GDM1 (cell line): ENCODE results near the gene ANKRD11.
"Not testable (repeated sequence)": the region's sequence is repeated elsewhere in the genome, so short reads cannot be mapped to it uniquely, and the experiment has no call there.

Source experiments
- DNase-seq: peaks from one replicate; lab custom pipeline; 2025; lab: John Stamatoyannopoulos, UW

The ANKRD11 gene

DNA sequence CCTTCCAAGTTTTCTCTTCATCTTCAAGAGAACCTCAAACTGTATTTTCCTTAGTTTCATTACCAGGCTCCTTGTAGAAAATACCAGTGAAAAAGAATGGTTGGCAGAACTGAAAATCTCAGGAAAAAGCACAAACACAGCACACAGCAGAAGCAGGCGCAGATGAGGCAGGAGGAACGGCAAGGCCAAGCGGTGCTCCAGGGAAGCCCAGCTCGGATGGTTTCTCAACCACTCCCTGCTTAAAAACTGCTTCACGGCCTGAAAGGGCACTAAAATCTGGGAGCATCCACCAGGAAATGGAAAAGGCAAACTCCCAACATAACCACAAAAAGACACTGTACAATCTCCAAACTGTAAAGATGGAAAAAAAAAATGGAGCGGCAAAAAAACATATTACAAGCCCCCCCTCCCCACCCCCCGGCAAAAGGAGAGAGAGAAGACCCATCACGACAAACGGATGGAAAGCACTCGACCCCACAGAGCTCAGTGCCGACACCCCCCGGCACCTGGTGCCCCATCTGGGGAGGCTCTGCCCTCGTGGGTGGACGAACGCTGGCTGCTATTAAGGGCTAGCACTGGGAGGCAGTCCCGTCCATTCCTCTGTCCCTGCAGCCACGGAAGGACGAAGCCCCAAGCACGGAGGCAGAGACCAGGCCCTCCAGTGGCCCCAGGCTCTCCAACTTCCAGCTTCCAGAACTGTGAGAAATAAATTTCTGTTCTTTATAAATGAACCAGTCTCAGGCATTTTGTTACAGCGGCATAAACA, 145.3 kb downstream of the ANKRD11 start:
- DNase-seq = no peak

DNA sequence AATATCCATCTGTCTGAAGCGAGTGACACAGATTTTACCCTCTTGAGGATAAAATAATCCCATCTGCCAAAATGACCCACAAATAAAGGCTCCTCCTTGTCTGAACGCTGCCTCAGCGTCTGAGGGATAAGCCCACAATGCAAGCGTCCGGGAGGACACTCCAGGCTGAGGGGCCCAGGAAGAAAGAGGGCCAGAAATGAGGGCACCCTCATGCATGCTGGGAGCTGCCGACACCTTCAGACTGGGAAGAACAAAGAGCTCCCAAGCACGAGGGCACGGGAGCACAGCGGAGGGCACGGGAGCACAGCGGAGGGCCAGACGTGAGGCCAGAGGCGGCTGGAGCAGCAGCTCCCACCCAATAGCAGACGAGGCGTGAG, 145.9 kb downstream of the ANKRD11 start:
- DNase-seq = no peak

DNA sequence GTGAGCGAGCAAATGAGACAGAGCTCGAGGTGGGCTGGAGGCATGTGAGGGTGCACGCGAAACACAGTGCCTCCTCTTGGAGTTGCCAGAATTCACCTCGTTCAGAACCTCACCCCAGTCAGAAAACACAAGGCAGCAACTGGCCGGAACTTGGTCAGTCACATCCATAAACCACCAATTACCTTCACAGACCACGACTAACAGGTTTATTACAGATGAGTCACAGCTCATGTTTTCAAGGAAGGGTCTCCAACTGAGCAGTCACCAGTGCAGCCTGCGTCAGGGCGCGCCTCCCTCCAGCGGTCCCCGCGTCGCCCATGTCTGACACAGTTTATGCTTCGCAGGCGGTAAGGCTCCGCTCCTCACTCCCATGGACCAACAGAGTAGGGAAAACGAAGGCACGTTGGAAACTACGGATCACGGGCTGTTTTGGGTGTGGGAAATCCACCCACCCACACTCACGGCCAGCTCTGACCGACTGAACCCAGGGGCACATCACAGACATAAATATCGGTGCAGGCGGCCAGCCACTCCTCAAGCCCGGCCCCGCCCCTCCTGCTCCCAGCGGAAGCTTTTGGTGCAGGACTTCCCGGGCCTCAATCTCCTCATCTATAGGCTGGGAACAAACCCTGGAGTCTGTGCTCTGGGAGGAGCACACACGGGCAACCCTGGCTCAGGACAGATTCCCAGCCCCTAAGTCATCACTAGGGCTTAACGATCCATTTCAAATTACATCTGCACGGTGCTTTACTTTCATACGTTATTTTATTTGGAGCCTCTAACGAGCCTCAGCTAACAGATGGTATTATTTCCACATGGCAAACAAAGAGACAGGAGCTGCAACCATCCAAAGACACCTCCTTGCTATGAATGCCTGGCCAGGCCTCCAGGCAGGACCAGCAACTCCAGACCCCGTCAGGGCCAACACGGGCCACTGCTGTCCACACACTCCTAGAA, 146.6 kb downstream of the ANKRD11 start:
- DNase-seq = no peak

DNA sequence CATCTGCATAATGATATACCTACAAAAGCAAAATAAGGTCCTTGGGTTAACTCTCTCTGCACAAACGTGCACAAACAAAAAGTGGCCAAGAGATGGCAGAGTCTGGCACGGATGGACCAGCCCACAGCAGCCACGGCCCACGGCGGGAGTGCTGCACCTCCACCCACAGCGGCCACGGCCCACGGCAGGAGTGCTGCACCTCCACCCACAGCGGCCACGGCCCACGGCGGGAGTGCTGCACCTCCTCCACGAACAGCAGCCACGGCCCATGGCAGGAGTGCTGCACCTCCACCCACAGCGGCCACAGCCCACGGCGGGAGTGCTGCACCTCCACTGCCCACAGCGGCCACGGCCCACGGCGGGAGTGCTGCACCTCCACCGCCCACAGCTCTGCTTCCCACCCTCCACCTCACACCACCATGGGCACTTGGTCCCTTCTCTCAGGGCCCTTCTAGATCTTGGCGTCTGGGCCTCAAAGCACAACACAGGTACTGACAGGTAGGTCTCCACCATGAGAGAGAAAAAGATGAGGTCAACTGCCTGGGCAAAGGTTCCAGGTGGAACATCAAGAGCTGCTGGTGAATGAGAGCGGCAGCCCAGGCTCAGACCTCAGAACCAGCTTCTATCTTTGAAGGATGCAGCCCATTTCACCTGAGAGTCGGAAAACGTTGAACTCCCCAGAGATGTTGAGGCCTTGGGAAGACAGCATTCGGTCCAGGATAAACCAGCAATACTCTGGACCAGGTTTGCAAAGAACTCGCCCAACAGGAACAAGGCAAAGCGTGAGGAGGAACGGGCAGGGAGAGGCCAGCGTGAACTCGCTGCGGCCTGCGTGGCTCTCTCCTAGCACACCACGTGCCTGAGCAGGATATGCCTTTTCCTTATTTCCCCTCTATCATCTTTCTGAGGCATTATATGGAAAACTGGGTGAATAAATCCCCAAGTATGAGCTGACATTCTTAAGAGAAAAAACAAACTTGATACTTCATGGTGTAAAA, 148.4 kb downstream of the ANKRD11 start:
- DNase-seq = no peak

DNA sequence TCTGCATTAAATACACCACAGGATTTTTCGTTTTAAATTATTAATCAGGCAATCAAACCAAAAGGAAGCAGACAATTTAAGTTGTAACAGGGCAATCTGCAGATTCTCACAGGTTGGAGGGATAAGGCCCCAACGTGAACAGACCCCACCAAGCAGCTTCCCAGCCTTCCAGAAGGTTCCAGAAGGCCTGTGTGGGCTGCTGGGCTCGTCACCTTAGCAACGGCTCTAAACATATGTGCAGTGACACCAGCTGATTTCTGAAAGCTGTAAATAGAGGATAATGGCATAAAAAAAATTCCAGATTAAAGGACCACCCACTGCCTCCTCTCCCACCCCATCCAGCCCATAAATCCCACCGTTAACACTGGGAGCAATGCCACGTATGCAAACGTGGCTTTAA, 149.1 kb downstream of the ANKRD11 start:
- no peak for DNase-seq

DNA sequence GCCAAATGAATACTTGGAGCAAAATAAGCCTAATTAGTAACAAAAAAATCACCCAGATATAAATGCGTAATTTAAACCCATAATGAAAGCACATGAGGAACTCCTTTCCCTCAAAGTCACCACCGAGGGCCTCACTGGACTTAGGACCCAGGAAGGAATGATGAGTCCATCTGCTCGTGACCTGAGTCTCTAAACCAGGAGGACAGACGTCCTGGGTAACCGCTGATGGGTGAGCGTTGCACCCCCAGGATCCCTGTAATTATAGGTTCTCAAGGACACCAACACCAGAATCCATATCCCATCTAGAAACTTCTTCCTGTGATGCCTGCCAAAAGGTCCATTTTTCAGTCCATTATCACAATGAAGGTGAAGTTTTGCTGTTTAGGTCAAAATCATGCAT, 151.5 kb downstream of the ANKRD11 start:
- DNase-seq = no peak

DNA sequence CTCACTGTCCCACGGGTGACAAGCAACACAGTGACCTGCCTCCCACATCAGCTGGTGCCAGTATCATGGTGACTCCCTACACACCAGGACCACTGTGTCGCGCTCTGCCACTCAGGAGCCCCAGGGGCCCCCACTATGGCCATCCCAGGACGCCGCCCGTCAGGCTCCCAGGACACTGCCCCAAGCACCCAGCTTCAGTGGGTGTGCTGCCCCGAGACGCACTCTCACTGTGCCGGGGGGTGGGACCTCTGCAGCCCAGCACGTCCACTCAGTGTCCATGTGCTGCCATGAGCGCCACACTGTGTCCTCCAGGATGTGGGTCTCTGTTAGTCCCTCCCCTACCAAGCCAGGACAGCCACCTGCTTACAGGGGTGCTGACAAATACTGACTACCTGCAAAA, 152.4 kb downstream of the ANKRD11 start:
- DNase-seq = no peak

DNA sequence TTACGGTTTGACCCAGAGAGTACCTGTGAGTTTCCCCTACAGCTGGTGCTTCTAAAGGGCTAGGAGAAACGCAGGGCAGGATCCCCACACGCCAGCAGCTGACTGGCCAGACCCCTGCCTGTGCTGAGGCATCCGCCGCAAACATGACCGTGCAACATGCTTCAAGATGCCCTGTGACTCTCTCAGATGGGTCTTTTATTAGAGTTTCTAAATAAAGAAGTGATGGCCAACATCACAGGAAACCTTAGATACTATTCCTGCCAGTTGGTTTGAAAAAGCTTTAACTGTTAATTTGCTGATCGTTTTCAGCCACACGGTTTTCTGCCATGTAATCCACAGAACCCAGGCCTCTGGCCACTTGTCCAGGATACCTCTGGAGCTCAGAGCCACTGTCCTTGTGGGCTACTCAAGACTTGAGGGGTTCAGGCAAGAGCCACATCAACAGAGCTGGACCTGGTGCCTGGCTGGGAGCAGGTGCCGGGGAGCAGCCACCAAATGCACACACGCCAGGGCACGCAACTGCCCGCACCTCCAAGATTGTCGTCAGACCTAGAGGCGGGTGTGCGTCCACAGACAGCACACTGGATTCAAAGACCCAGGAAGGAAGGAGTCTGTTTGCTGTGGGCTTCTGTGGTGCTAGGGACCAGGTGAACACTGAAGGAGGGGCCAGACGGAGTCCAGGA, 154.4 kb downstream of the ANKRD11 start:
- no peak for DNase-seq

DNA sequence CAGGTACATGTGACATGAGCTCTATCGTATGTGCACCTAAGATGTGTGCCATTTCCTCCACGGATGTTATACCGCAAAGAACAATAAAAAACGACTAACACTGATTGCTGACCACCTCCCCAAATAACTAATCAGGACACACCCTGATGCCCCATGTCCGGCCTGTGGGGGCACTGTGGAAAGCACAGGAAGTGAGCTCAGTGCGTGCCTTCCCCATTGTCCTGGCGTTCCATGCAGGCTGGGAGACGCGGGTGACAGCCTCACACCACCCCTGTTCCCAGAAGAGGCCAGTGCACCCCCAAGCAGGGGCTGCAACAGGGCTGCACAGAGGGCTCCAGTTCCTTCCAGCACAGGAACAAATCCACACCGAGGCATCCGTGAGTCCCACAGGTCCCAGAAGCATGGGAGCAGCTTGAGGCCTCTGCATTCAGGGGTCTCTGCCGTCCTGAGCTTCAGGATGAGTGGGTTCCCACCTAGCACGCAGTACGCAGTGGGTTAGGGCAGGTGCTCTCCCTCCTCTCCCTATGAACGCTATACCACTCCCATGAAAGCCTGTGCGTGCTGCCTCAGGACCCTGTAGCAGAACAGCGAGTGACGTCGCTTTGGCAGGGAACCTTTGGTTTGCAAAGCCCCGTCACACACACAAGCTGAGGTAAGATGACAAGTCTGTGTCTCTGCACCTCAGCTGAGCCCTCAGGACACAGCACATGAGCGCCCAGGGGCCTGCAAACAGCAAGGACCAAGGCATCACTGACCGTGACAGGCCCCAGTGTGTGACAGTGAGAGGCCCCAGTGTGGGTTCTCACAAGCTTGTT, 155.2 kb downstream of the ANKRD11 start:
- DNase-seq = no peak

DNA sequence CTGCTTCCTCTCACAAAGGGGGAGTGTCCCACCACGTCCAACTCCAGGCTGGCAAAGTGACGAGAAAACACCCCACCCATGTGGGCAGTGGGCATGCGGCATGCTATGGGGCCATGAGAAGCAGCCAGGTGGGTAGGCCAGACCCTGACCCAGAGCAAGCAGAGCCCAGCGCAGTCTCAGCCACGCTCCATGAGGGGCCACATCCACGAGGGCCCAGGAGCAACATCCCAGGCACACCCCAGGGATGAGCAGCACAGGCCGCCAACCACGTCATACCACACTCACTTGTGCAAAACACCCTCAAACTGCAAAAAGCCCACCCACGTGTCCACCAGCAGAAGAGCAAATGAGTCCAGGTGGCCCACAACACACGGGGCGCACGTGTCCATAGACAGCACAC, 155.9 kb downstream of the ANKRD11 start:
- no peak for DNase-seq

DNA sequence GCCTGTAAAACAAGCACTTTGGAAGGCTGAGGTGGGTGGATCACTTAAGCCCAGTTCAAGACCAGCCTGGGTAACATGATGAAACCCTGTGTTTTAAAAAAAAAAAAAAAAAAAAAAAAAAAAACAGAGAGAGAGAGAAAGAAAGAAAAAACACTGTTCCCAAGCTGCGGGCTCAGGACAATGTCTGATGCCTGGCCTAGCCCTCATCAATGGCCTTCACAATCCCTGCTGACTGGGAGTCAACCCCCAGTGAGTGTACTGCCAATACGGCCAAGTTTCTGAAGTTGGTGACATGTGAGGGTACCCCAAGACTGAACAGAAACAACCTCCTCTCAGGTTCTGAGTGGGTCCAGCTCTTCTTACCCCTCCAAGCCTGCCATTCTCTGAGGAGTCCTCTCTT, 156.3 kb downstream of the ANKRD11 start:
- no peak for DNase-seq

DNA sequence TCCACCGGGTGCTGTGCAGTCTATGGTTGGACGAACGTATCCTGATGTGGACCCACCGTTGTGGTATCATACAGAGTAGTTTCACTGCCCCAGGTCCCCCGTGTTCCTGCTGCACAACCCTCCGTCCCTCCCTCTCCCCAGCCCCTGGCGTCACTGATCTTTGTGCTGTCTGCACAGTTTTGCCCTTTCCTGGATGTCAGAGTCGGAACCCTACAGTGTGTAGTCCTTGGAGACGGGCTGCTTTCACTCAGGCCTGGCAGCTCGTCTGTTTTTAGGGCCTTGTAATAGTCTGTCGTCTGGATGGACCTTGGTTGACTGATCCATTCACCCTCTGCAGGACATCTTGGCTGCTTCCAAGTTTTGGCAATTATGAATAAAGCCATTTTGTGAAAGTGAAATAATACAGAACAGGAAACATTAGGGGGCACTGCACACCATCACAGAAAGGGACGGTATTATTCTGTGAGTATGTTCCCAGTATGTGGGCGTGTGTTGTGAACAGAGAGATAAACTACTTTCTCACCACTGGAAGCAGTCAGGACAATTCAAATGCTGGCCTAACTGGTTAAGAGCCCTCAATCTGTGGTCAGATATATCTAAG, 156.9 kb downstream of the ANKRD11 start:
- DNase-seq = peak; percentile 48

DNA sequence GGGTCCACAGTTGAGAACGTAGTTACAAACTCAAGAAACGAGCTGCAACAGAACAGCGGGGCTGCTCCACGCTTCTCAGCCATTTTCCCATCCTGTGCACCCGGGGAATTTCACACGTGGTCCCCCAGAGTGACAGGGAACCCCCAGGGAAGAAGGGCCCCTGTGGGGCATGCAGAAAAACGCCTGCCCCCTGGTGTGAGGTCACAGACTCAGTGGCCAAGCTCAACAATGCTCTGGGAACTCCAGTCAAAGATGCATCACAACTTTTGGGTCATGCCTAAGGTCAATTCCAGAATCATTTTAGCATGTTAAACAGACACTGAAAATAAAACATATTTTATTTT, 157.5 kb downstream of the ANKRD11 start:
- no peak for DNase-seq

DNA sequence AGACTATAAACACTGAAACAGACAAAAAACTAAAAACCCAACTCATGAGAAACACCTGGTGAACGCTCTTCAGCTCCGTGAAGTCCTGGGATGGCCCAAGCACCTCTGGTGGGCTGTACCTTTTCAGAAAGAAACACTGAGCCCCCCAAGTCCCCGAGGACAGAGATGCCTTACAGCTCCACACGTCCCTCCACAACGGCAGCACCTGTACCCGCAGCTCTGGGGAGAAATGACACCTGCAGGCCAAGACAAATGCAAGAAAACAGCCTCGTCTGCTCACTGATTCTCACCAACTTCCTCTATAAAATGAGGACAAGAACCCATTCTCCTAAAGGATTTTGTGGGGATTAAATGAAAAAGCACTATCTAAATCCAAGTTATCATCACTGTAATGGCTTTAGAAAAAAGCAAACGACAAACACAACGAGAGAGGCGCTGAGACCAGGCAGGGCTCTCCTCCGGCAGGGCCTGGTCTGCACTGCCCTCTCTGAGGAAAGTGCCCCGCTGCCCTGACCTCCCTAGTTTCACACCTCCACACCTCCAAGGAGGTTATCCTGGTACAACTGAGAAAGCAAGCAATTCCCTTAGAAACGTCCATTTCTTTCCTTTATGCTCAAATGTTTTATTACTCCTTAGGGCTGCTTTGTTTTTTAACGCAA, 158.0 kb downstream of the ANKRD11 start:
- no peak for DNase-seq

DNA sequence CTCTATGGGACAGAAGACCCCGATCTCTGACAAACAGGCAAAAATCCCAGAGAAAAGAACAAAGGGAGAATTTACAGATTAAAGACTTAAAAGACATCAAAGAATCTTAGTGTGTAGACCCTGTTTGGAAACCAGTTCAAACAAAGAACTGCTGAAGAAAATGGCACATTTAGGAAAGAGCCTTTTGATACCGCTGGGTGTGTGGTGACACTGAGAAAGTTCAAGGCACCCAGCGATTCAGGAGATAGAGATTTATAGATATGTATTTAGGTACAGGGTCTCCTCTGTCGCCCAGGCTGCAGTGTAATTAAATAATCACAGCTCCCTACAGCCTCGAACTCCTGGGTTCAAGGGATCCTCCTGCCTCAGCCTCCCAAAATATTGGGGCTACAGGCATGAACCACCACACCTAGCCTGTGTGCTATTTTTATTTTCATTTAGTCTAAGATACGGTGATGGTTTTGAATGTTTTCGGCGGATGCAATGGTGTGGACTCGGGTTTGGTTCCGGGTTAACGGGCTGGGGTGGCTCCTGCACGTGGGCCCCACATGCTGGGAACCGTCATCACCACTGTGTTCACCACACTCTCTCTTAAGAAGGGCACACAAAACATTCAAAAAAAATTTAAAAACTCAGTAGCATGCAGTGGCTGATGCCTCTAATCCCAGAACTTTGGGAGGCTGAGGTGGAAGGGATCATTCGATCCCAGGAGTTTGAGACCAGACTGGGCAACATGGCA, 158.8 kb downstream of the ANKRD11 start:
- no peak for DNase-seq

DNA sequence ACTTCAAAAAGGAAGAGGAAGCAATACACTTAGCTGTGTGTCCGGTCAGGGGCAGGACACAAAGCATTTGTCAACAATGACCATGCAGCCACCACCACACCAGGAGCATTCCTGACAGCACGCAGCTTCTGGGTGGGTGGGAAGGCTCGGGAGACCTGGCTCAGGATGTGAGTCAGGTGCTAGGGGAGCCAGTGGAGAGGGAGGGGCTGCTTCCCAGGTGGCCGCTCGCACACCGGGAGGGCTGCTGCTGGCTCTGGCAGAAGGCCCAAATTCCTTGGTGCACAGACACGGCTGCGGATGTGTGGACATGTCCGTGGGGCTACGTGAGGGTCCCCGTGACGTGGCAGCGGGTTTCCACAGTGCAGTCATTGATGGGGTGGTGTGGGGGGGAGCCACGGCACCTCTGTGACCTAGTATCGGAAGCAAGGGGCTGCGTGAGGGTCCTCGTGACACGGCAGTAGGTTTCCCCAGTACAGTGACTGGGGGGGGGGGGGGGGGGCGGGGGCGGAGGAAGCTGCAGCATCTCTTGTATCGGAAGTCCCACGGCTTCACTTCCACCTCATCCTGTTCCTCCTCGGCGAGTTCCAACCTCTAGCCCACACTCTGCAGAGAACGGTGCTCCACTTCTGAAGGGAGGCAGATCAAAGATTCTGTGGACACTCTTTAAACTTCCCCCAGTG, 160.0 kb downstream of the ANKRD11 start:
- no peak for DNase-seq

DNA sequence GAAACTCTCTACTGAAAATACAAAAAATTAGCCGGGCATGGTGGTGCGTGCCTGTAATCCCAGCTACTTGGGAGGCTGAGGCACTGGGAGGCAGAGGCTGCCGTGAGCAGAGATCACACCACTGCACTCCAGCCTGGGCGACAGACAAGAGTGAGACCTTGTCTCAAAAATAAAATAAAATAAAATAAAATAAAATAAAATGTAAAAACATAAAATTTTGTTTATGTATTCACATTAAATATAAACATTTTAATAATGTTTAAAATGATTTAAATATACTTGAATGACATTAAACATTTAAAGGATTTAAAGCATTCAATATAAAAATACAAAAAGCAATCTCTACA, 160.6 kb downstream of the ANKRD11 start:
- not testable (repeated sequence) for DNase-seq
